ENCODE measurements around the gene GRM1. TPM values are rescaled to one million over a fixed set of nuclear protein-coding genes. Genes with fewer than 3 reads are reported as not detected.

Gene GRM1
- 22.3 TPM for total RNA-seq

DNA sequence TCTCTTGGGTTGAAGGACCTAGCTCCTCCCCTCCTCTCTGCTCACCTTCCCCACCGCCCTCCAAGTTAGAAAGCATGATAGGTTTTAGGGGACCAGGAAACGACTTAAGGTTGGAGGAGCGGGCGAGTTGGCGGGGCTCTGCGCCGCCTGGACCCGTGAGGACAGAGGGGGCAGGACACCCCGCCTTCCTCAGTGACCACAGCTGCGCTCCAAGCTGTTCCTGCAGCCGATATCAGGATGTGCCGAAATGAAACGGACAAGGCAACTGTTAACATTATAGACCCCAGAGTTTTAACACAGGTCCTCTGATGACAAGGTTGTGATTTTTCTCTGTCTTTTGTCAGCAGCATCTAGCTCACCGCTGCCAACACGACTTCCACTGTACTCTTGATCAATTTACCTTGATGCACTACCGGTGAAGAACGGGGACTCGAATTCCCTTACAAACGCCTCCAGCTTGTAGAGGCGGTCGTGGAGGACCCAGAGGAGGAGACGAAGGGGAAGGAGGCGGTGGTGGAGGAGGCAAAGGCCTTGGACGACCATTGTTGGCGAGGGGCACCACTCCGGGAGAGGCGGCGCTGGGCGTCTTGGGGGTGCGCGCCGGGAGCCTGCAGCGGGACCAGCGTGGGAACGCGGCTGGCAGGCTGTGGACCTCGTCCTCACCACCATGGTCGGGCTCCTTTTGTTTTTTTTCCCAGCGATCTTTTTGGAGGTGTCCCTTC, at the start of gene GRM1:
GRM1 (plus strand) TSS at position 212 of the 722 bp plus-strand sequence; CDS start at position 668, 456 bp downstream.
- no peak for DNase-seq

- no peak for DNase-seq
Observed at GRCh38 chr6:146009338-146009737, 19.5 kb upstream of the GRM1 start.

- DNase-seq, result no peak
Observed at GRCh38 chr6:146014233-146014632, 14.6 kb upstream of the GRM1 start.

- DNase-seq, result no peak
Observed at GRCh38 chr6:146017672-146018071, 11.2 kb upstream of the GRM1 start.

- no peak for DNase-seq
Observed at GRCh38 chr6:146026873-146027272, 2.0 kb upstream of the GRM1 start.

- no peak for DNase-seq
Observed at GRCh38 chr6:146027586-146028251, 1.1 kb upstream of the GRM1 start.

DNA sequence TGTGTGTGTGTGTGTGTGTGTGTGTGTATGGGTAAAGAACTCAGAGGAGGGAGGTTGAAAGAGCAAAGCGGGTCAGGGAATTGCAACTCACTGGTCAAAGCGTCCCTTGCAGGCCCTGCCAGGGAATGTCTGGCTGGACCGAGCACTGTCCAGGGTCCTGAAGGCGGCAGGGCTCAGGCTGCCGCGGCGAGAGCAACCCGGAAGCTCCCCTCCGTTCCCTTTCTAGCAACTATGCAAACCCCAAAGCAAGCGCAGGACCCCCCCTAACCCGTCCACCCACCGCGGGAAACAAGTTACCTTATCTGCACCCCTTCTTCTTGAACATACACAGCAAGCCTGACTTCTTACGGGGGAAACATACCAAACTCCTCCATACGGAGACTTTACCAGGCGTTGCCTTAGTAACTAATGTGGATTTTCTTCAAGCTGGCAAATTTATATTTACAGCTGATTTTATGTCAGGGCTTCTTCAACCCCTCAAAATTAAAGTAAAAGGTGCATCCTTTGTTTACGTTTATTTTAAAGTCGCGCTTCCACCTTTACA, 538 bp upstream of the GRM1 start:
- no peak for DNase-seq

GRCh38 chr6:146029573-146030184, 817 bp downstream of the GRM1 start:
- DNase-seq, result no peak

DNA sequence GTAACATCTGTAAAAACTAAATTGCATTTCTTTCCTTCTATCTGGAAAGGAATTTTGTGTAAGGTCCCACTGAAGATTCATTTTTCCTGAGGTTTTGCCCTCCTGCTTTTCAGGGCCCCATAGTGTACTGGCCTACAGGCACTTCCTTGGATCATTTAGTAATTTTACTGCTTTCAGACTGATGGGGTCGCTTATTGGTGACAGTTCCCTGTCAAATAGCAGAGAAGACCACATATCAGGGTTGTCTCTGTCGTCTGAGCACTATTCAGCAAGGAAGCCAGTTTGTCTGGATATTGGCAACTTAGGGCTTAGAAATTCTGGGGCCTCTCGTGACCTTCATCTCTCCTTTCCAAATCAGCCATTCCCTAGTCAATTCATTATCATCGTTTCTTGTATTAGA, 3.5 kb downstream of the GRM1 start:
- DNase-seq, result no peak

DNA sequence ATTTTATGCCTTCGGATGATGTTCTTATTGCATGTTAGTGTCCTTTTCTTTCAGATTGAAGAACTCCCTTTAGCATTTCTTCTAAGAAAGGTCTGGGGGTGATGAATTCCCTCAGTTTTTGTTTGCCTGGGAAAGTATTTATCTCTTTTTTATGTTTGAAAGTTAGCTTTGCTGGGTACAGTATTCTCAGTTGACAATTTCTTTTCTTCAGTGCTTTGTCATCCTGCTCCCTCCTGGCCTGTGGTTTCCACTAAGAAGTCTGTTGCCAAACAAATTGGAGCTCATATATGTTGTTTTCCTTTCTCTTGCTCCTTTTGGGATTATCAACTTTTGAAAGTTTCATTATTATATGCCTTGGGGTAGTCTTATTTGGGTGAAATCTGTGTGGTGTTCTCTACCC, 11.5 kb downstream of the GRM1 start:
- no peak for DNase-seq

GRCh38 chr6:146041282-146041681, 12.4 kb downstream of the GRM1 start:
- no peak for DNase-seq

- no peak for DNase-seq
Observed at GRCh38 chr6:146047371-146047770, 18.5 kb downstream of the GRM1 start.

- no peak for DNase-seq
Observed at GRCh38 chr6:146050168-146050567, 21.3 kb downstream of the GRM1 start.

- no peak for DNase-seq
Observed at GRCh38 chr6:146056506-146056905, 27.6 kb downstream of the GRM1 start.

GRCh38 chr6:146065690-146066089, 36.8 kb downstream of the GRM1 start:
- DNase-seq, result no peak

DNA sequence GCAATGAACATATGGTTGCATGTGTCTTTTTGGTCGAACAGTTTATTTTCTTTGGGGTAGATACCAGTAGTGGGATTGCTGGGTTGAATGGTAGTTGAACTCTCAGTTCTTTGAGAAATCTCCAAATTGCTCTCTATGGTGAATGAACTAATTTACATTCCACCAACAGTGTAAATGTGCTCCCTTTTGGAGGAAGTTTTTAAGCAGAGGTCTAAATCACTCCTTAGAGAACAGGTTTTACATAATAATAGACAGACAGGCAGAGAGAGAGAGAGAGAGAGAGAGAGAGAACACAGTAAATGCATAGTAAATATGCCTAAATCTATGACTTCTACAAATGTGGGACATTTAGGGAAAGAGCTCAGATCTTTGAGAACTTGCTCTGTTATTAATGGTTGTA, 37.6 kb downstream of the GRM1 start:
- DNase-seq, result no peak

DNA sequence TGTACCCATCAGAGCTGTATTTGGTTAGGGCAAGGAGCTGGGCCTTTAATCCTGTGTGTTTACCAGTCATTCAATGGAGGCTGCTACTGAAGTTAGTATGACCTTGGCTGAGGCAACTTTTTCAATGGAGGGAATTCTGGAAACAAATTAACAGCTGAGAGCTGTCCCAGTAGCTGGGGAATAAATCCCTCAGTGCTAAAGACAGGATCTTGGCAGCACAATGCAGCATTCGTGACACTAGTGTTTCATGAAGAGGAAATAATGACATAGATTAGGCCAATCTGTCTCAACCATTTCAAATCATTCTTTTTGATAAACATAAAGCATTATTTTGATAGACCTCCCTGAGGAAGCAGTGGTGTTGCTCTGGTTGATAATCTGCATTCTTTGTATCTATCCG, 42.9 kb downstream of the GRM1 start:
- DNase-seq, result no peak

DNA sequence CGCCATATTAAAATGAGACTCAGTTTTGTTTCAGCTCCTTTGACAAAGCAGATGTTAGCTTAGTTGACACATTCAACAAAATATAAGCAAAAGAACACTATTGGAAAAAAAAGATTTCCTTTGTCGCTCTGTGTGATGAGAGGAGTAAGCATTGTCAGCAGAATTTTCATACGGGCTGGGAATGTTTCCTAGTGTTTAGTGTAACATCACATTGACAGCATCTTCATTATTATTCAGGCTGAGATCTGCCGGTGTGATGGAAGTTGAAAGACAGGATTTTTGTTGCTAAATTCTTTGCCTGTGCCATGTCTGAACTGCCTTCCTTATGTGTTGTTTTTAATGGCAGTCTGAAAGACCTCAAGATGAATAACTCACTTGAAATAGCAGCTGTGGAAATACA, 49.1 kb downstream of the GRM1 start:
- DNase-seq, result no peak

GRCh38 chr6:146087386-146087785, 58.5 kb downstream of the GRM1 start:
- no peak for DNase-seq

- no peak for DNase-seq
Observed at GRCh38 chr6:146090474-146090873, 61.6 kb downstream of the GRM1 start.

GRCh38 chr6:146092961-146093686, 64.3 kb downstream of the GRM1 start:
- no peak for DNase-seq

DNA sequence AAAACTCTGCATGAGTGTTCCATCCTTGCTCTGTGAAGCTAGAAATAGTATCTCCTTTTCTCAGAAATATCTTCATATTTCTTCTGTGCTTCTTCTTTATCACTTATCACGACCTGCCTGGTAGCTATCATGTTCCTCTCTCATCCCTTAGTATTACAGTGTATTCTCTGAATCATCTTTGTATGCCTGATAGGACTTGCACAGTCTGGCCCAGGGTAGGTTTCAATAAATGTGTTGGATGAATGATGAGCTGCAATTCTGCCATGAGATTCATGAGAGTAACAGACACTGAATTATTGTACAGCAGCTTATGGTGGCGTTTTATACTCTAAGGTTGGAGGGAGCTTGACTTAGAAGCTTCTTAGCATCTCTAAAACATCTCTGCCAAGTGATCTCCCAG, 66.6 kb downstream of the GRM1 start:
- DNase-seq, result no peak

DNA sequence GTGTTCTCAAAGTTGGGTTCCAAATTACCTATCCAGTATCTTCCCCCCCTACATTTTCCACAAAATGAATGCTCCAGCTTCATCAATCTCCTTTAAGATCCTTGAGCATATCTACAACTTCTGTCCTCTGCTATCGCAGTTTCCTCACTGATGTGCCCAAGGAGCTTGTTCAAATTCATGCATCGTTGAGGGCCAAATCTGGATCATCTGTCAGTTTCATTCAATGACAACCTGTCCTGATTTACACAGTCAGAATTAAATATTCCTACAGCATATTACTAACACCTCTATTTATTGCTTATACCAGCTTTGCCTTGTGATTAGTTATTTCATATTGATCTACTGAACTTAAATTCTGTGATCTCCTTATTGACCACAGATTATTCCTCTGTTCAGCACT, 68.7 kb downstream of the GRM1 start:
- no peak for DNase-seq

Measured in occipital lobe (tissue), 2 donors.